Glutamatergic neuron (in vitro differentiated cells): ENCODE results near the gene PRKAA1. TPM values are rescaled to one million over a fixed set of nuclear protein-coding genes. Genes with fewer than 3 reads are reported as not detected.
A peak's percentile ranks its signal among the peaks of the same experiment; 100 is the strongest.
"Not testable (repeated sequence)": the region's sequence is repeated elsewhere in the genome, so short reads cannot be mapped to it uniquely, and the experiment has no call there.

Experiments
- DNase-seq: peaks from one replicate; pipeline ENCODE4 v3.0.0; 2022
- H3K27ac Mint-ChIP-seq: one replicate; pipeline ENCODE4 v1.8.0; 2020; ENCODE audit warnings: mild to moderate bottlenecking, mixed read lengths, inconsistent platforms; ENCODE audit not compliant: unreplicated experiment
- H3K27me3 Mint-ChIP-seq: one replicate; pipeline ENCODE4 v1.8.0; 2020; ENCODE audit warnings: mild to moderate bottlenecking, moderate library complexity, mixed read lengths, inconsistent platforms; ENCODE audit not compliant: unreplicated experiment
- H3K36me3 Mint-ChIP-seq: one replicate; pipeline ENCODE4 v1.8.0; 2020; ENCODE audit warnings: mild to moderate bottlenecking, mixed read lengths, inconsistent platforms; ENCODE audit not compliant: unreplicated experiment
- H3K4me1 Mint-ChIP-seq: one replicate; pipeline ENCODE4 v1.8.0; 2020; ENCODE audit warnings: mild to moderate bottlenecking, low read depth, mixed read lengths, inconsistent platforms; ENCODE audit not compliant: unreplicated experiment
- H3K4me3 Mint-ChIP-seq: one replicate; pipeline ENCODE4 v1.8.0; 2020; ENCODE audit warnings: mild to moderate bottlenecking, mixed read lengths, inconsistent platforms; ENCODE audit not compliant: unreplicated experiment
- H3K9me3 Mint-ChIP-seq: one replicate; pipeline ENCODE4 v1.8.0; 2020; ENCODE audit warnings: mild to moderate bottlenecking, moderate library complexity, mixed read lengths, inconsistent platforms; ENCODE audit not compliant: unreplicated experiment
- total RNA-seq: library from RNA; stranded (reverse); fragmentation: NEBNext Ultra II Directional; extraction: Animal tissue kit (Norgen Biotek cat#: 25700); gene quantifications from one replicate; pipeline ENCODE4 v1.2.1, GENCODE V29; 2021; ENCODE audit not compliant: unreplicated experiment
- TF ChIP-seq, protein P1 (sequence below): fragments of 200-600 bp; sonication (generic); IDR thresholded peaks from one replicate; pipeline ENCODE4 v1.5.0; 2021; ENCODE audit not compliant: partially characterized antibody, unreplicated experiment

Gene PRKAA1
- total RNA-seq, 1 donor from 2014 or later, result 49.0 TPM

GRCh38 chr5:40799258-40799657 lies 1.1 kb upstream of the PRKAA1 start:
- H3K27me3 Mint-ChIP-seq, result peaks cover 6% of the 10 kb centered on the region
- H3K27ac Mint-ChIP-seq, result peak overlapping the region; percentile 72
- TF ChIP-seq, protein P1, sequence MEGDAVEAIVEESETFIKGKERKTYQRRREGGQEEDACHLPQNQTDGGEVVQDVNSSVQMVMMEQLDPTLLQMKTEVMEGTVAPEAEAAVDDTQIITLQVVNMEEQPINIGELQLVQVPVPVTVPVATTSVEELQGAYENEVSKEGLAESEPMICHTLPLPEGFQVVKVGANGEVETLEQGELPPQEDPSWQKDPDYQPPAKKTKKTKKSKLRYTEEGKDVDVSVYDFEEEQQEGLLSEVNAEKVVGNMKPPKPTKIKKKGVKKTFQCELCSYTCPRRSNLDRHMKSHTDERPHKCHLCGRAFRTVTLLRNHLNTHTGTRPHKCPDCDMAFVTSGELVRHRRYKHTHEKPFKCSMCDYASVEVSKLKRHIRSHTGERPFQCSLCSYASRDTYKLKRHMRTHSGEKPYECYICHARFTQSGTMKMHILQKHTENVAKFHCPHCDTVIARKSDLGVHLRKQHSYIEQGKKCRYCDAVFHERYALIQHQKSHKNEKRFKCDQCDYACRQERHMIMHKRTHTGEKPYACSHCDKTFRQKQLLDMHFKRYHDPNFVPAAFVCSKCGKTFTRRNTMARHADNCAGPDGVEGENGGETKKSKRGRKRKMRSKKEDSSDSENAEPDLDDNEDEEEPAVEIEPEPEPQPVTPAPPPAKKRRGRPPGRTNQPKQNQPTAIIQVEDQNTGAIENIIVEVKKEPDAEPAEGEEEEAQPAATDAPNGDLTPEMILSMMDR, result no peak
- no peak for DNase-seq
- peaks cover 9% of the 10 kb centered on the region for H3K9me3 Mint-ChIP-seq
- peaks cover 5% of the 10 kb centered on the region for H3K36me3 Mint-ChIP-seq
- H3K4me1 Mint-ChIP-seq, result peaks cover 10% of the 10 kb centered on the region
- H3K4me3 Mint-ChIP-seq, result peak overlapping the region; percentile 96

DNA sequence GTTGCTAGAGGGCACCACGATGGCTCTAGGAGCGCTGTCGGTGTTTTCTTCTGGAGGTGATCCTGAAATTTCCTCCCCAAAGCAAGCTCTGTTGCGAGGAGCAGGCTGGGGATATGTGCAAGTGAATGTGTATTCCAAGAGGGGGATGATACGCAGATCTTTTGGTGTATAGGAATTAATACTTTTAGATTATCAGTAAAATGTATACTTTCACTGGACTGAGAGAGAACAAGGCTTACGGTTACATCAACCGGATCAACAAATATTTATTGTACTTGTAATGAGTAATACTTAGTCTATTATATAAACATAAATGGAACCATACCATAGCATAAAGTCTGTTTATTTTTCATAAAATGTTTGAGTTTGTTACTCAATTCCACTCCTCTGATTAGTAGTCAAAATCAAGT lies 632 bp upstream of the PRKAA1 start:
- H3K9me3 Mint-ChIP-seq, result peaks cover 9% of the 10 kb centered on the region
- TF ChIP-seq, protein P1, result no peak
- peak overlapping the region; percentile 96 for H3K4me3 Mint-ChIP-seq
- peak overlapping the region; percentile 97 for H3K27ac Mint-ChIP-seq
- no peak for DNase-seq
- peaks cover 6% of the 10 kb centered on the region for H3K27me3 Mint-ChIP-seq
- H3K4me1 Mint-ChIP-seq, result peaks cover 10% of the 10 kb centered on the region
- H3K36me3 Mint-ChIP-seq, result peaks cover 5% of the 10 kb centered on the region

GRCh38 chr5:40797273-40798011 lies 732 bp downstream of the PRKAA1 start:
- TF ChIP-seq, protein P1, result no peak
- peak; percentile 74 for DNase-seq
- Mint-ChIP-seq H3K27me3 (peaks cover 10% of the 10 kb centered on the region), H3K9me3 (peaks cover 9% of the 10 kb centered on the region), H3K4me3 (peak overlapping the region; percentile 90), H3K4me1 (peaks cover 10% of the 10 kb centered on the region), H3K27ac (peak overlapping the region; percentile 90), H3K36me3 (peaks cover 5% of the 10 kb centered on the region)

GRCh38 chr5:40796487-40796889 lies 1.7 kb downstream of the PRKAA1 start:
- Mint-ChIP-seq H3K27ac (no peak overlapping the region), H3K4me3 (peak overlapping the region; percentile 57), H3K36me3 (peaks cover 5% of the 10 kb centered on the region), H3K4me1 (peaks cover 7% of the 10 kb centered on the region), H3K27me3 (peaks cover 7% of the 10 kb centered on the region), H3K9me3 (peaks cover 7% of the 10 kb centered on the region)
- TF ChIP-seq, protein P1, result no peak
- no peak for DNase-seq

GRCh38 chr5:40794877-40795276 lies 3.3 kb downstream of the PRKAA1 start:
- not testable (repeated sequence) for H3K27ac Mint-ChIP-seq, H3K27me3 Mint-ChIP-seq, H3K4me3 Mint-ChIP-seq

GRCh38 chr5:40794340-40794739 lies 3.8 kb downstream of the PRKAA1 start:
- DNase-seq, H3K4me1 Mint-ChIP-seq, H3K36me3 Mint-ChIP-seq, H3K4me3 Mint-ChIP-seq, H3K27me3 Mint-ChIP-seq, H3K9me3 Mint-ChIP-seq, H3K27ac Mint-ChIP-seq: not testable (repeated sequence)

More at GRCh38 chr5:40794877-40795276, 3.3 kb downstream of the PRKAA1 start:
- DNase-seq, H3K9me3 Mint-ChIP-seq, H3K36me3 Mint-ChIP-seq, H3K4me1 Mint-ChIP-seq: not testable (repeated sequence)

DNA sequence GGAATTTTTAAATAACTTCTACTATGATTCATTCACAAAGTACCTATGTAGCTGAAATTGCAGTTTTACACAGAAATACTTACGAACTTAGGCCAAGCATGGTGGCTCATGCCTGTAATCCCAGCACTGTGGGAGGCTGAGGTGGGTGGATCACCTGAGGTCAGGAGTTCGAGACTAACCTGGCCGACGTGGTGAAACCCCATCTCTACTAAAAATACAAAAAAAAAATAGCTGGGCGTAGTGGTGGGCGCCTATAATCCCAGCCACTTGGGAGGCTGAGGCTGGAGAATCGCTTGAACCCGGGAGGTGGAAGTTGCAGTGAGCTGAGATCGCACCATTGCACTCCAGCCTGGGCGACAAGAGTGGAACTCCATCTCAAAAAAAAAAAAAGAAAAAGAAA lies 5.5 kb downstream of the PRKAA1 start:
- H3K4me1 Mint-ChIP-seq, H3K4me3 Mint-ChIP-seq, H3K27me3 Mint-ChIP-seq, H3K9me3 Mint-ChIP-seq, H3K36me3 Mint-ChIP-seq, H3K27ac Mint-ChIP-seq, DNase-seq: not testable (repeated sequence)
